Measurements from ENCODE around the gene STK32B. TPM values are rescaled to one million over a fixed set of nuclear protein-coding genes. Genes with fewer than 3 reads are reported as not detected.

Gene STK32B
- total and polyA plus RNA-seq, 2 donors (not counting 3 experiments of a cell fraction or from before 2014, with no cell fraction given) = 5.6 to 7.8 TPM

DNA sequence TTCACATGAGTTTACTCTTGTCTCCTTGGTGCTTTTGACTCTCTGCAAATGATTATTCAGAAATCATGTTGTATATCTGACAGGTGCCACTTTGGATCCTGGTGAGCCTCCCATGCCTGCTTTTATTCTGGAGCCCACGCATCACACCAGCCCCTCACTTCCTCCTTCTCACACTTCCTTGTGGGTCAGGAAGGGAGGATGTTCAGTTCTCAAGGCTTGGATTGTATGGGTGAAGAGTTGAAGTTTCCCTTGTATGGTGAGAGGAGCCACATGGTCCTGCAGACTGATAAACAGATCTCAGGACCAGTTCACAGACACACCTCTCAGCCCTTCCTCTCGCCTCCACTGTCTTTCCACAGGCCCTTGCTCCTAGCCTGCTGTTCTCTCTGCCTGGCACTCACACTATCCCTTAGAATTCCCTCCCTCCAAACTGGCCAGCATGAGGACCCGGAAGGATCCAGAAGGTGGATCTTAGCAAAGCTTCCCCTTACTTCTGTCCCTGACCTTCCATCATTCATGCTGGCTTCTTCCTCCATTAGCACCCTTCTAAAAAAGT is 92.1 kb downstream of the STK32B start:
- Histone ChIP-seq H2AFZ (ENCODE audit: low read depth, low read length) (no peak overlapping the region), H3K27me3 (ENCODE audit: control insufficient read depth in 2 of 2, insufficient read depth in 2 of 2, low read length in 2 of 2) (peaks cover 2 to 4% of the 10 kb centered on the region in 2 experiments), H3K9me1 (replicated peaks; ENCODE audit: control insufficient read depth, extremely low read depth, insufficient read depth, low read length) (no peaks in the 10 kb centered on the region), H3K4me2 (ENCODE audit: insufficient read depth, low read length) (no peak overlapping the region), H3K4me1 (ENCODE audit: control insufficient read depth, extremely low read depth, insufficient read depth, low read length) (no peaks in the 10 kb centered on the region), H4K20me1 (replicated peaks; ENCODE audit: control insufficient read depth, extremely low read depth, insufficient read depth, low read length) (no peaks in the 10 kb centered on the region), H3K79me2 (ENCODE audit: control insufficient read depth, insufficient read depth, low read length) (no peaks in the 10 kb centered on the region), H3K9me3 (replicated peaks; ENCODE audit: control insufficient read depth, insufficient read depth, low read length) (no peaks in the 10 kb centered on the region), H3K9ac (replicated peaks; ENCODE audit: extremely low read depth, insufficient read depth, low read length) (no peak overlapping the region), H3K36me3 (ENCODE audit: control insufficient read depth in 2 of 2, extremely low read depth in 1 of 2, insufficient read depth in 2 of 2, low read length in 2 of 2) (no peaks in the 10 kb centered on the region), H3K27ac (ENCODE audit: insufficient read depth, low read depth, low read length) (no peak overlapping the region), H3K4me3 (replicated peaks in 1 of 3; ENCODE audit: insufficient read depth in 1 of 3, low read depth in 1 of 3, low read length in 3 of 3) (no peak overlapping the region)
- ChIA-PET POLR2A (no interaction called here), CTCF (interaction anchor here (1.2 kb wide), 1 partner anchor 93 kb away, joined by 14 read pairs; the partner anchor contains the start of gene STK32B)
- intact Hi-C loops (cut with micrococcal nuclease) = loop anchor here (10.0 kb wide), 1 partner anchor 659 kb away; no protein-coding TSS in a partner anchor
- TF ChIP-seq, protein P1, sequence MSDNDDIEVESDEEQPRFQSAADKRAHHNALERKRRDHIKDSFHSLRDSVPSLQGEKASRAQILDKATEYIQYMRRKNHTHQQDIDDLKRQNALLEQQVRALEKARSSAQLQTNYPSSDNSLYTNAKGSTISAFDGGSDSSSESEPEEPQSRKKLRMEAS (IDR thresholded peaks at IDR 0.05; ENCODE audit: insufficient read depth, insufficient read length) = no peak
- TF ChIP-seq POLR2A (IDR thresholded peaks at IDR 0.05; ENCODE audit: low read depth, low read length) (no peak), GATA2 (IDR thresholded peaks at IDR 0.05; ENCODE audit: insufficient read depth, insufficient read length, low read depth, low read length) (no peak), EZH2 (IDR thresholded peaks at IDR 0.05; ENCODE audit: borderline replicate concordance, low read depth, low read length, severe bottlenecking) (no peak), FOS (IDR thresholded peaks at IDR 0.05; ENCODE audit: borderline replicate concordance, insufficient read depth, low read length) (no peak), POLR2AphosphoS5 (IDR thresholded peaks at IDR 0.05; ENCODE audit: insufficient read depth, low read depth, low read length) (no peak), JUN (IDR thresholded peaks at IDR 0.05; ENCODE audit: borderline replicate concordance, insufficient read depth, insufficient read length, low read depth) (no peak), MYC (IDR thresholded peaks at IDR 0.05; ENCODE audit: low read depth, low read length) (no peak)
- TF ChIP-seq, protein P2, sequence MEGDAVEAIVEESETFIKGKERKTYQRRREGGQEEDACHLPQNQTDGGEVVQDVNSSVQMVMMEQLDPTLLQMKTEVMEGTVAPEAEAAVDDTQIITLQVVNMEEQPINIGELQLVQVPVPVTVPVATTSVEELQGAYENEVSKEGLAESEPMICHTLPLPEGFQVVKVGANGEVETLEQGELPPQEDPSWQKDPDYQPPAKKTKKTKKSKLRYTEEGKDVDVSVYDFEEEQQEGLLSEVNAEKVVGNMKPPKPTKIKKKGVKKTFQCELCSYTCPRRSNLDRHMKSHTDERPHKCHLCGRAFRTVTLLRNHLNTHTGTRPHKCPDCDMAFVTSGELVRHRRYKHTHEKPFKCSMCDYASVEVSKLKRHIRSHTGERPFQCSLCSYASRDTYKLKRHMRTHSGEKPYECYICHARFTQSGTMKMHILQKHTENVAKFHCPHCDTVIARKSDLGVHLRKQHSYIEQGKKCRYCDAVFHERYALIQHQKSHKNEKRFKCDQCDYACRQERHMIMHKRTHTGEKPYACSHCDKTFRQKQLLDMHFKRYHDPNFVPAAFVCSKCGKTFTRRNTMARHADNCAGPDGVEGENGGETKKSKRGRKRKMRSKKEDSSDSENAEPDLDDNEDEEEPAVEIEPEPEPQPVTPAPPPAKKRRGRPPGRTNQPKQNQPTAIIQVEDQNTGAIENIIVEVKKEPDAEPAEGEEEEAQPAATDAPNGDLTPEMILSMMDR (IDR thresholded peaks at IDR 0.05; ENCODE audit: extremely low read depth in 1 of 2, insufficient read depth in 1 of 2, low read depth in 1 of 2, low read length in 2 of 2) = no peak
- dilution Hi-C loops (cut with MboI; ENCODE audit: extremely low pct_ligation_motif_present, low sequenced_read_pairs) = no loop called here
- BruUV-seq (replicated peaks) = no TSS peak
- FAIRE-seq (no peak), DNase-seq (ENCODE audit: low read depth, low spot score) (no peak)

Data from endothelial cell of umbilical vein (primary cell).